Left lung (tissue), 10 donors: ENCODE data around the gene ULK1. TPM values are rescaled to one million over a fixed set of nuclear protein-coding genes. Genes with fewer than 3 reads are reported as not detected.

Experiments
- ATAC-seq: fragments of 200-7000 bp; cut with Tn5 transposase; one replicate; pipeline ENCODE4 v1.9.1; 2020; ENCODE audit warnings: moderate library complexity
- DNase-seq, 4 donors: peaks; one replicate each; pipeline ENCODE4 v3.0.0-alpha.2; 2013 to 2020
- H3K27ac ChIP-seq, 2 donors: fragments of 200-600 bp; sonication (generic) in 1 of 2; one replicate each; pipeline versions ENCODE4 v1.5.0 to v1.8.0; 2020 to 2021
- H3K27me3 ChIP-seq, 2 donors: fragments of 200-600 bp; sonication (generic) in 1 of 2; one replicate each; pipeline versions ENCODE4 v1.5.0 to v1.8.0; 2020 to 2021
- H3K36me3 ChIP-seq, 2 donors: fragments of 200-600 bp; sonication (generic) in 1 of 2; one replicate each; pipeline versions ENCODE4 v1.5.0 to v1.8.0; 2020 to 2021
- H3K4me1 ChIP-seq, 2 donors: fragments of 200-600 bp; one replicate each; pipeline ENCODE4 v1.8.0; 2021
- H3K4me3 ChIP-seq, 2 donors: fragments of 200-600 bp; sonication (generic) in 1 of 2; one replicate each; pipeline versions ENCODE4 v1.5.0 to v1.8.0; 2020 to 2021; ENCODE audit warnings: mild to moderate bottlenecking in 1 of 2
- H3K9me3 ChIP-seq, 2 donors: fragments of 200-600 bp; sonication (generic) in 1 of 2; one replicate each; pipeline versions ENCODE4 v1.5.0 to v1.8.0; 2020 to 2021
- CTCF ChIP-seq, 2 donors: fragments of 200-600 bp; sonication (generic) in 1 of 2; IDR thresholded peaks; one replicate each; pipeline versions ENCODE4 v1.5.0 to v1.8.0; 2021; ENCODE audit warnings: antibody characterized with exemption in 2 of 2
- intact Hi-C, 2 donors: fragments of 100-400 bp; cut with DNase I; formaldehyde crosslinking; loops; one replicate each; pipeline versions ENCODE4 v1.11.2 to v1.14.2; 2022
- polyA plus RNA-seq, 6 donors: library from polyadenylated mRNA; unstranded; fragments of 120-200 nt; gene quantifications; one replicate each; pipeline ENCODE4 v1.2.1, GENCODE V29; 2013; ENCODE audit not compliant: insufficient read length in 6 of 6
- total RNA-seq, 2 donors: library from RNA; stranded (reverse); fragmentation: NEBNext Ultra II Directional; extraction: Animal tissue kit (Norgen Biotek cat#: 25700); gene quantifications; one replicate each; pipeline ENCODE4 v1.2.1, GENCODE V29; 2021
- donor health status: DM: no; HTN: yes; CAD: no.
- donor health status: DM: no; HTN: no; CAD: no.

Gene ULK1
- total and polyA plus RNA-seq, 8 donors = 21.6 to 38.7 (median 28.9) TPM

GRCh38 chr12:131916306-131917138, 22.1 kb downstream of the ULK1 start:
- H3K27ac ChIP-seq = no peak overlapping the region
- peaks cover 0 to 92% of the 10 kb centered on the region in 2 donors for H3K36me3 ChIP-seq
- H3K27me3 ChIP-seq = no peaks in the 10 kb centered on the region
- TF ChIP-seq CTCF (IDR thresholded peaks at IDR 0.05) = no peak
- H3K4me3 ChIP-seq = no peak overlapping the region
- ATAC-seq = peak; percentile 8
- peaks cover 0 to 8% of the 10 kb centered on the region in 2 donors for H3K4me1 ChIP-seq
- DNase-seq = peak in 1 of 4 donors; percentile 79
- intact Hi-C loops = no loop called here
- H3K9me3 ChIP-seq = no peaks in the 10 kb centered on the region

- peaks cover 0 to 92% of the 10 kb centered on the region in 2 donors for H3K36me3 ChIP-seq
- H3K9me3 ChIP-seq = no peaks in the 10 kb centered on the region
- no peak overlapping the region for H3K4me3 ChIP-seq
- DNase-seq (peak in 1 of 4 donors; percentile 60), ATAC-seq (no peak)
- TF ChIP-seq CTCF (IDR thresholded peaks at IDR 0.05) = no peak
- H3K4me1 ChIP-seq = peaks cover 0 to 7% of the 10 kb centered on the region in 2 donors
- intact Hi-C loops = no loop called here
- no peaks in the 10 kb centered on the region for H3K27me3 ChIP-seq
- H3K27ac ChIP-seq = no peak overlapping the region
Measured at GRCh38 chr12:131917139-131917710, 22.8 kb downstream of the ULK1 start.

- Histone ChIP-seq H3K4me1 (peaks cover 0 to 1% of the 10 kb centered on the region in 2 donors), H3K27ac (no peak overlapping the region), H3K36me3 (peaks cover 0 to 91% of the 10 kb centered on the region in 2 donors), H3K27me3 (no peaks in the 10 kb centered on the region), H3K9me3 (no peaks in the 10 kb centered on the region), H3K4me3 (no peak overlapping the region)
- intact Hi-C loops = no loop called here
- TF ChIP-seq CTCF (IDR thresholded peaks at IDR 0.05) = no peak
- ATAC-seq = no peak
- peak in 1 of 4 donors; percentile 66 for DNase-seq
Measured at GRCh38 chr12:131917711-131918306, 23.4 kb downstream of the ULK1 start.

GRCh38 chr12:131918311-131919050, 24.1 kb downstream of the ULK1 start:
- Histone ChIP-seq H3K4me1 (no peaks in the 10 kb centered on the region), H3K4me3 (no peak overlapping the region), H3K9me3 (no peaks in the 10 kb centered on the region), H3K36me3 (peaks cover 0 to 87% of the 10 kb centered on the region in 2 donors), H3K27ac (no peak overlapping the region), H3K27me3 (no peaks in the 10 kb centered on the region)
- intact Hi-C loops = no loop called here
- TF ChIP-seq CTCF (IDR thresholded peaks at IDR 0.05) = no peak
- no peak for ATAC-seq
- DNase-seq = no peak
